ENCODE measurements around the gene FOXK1.

Gene FOXK1

GRCh38 chr7:4700577-4701235 is 18.6 kb downstream of the FOXK1 start:
- Histone ChIP-seq H3K9ac (ENCODE audit: low read length) (no peak overlapping the region), H3K27ac (ENCODE audit: low read depth, low read length) (no peak overlapping the region), H3K4me3 (ENCODE audit: low read depth, low read length) (no peak overlapping the region), H3K9me3 (ENCODE audit: control insufficient read depth, insufficient read depth, low read depth, low read length) (no peaks in the 10 kb centered on the region), H3K4me1 (ENCODE audit: control insufficient read depth, insufficient read depth, low read length) (peaks cover 20% of the 10 kb centered on the region), H3K36me3 (ENCODE audit: control insufficient read depth, insufficient read depth, low read length) (no peaks in the 10 kb centered on the region), H3K27me3 (ENCODE audit: control insufficient read depth, insufficient read depth, low read length) (peaks cover 17% of the 10 kb centered on the region)

GRCh38 chr7:4702961-4703512 is 20.9 kb downstream of the FOXK1 start:
- Histone ChIP-seq H3K36me3 (ENCODE audit: control insufficient read depth, insufficient read depth, low read length) (no peaks in the 10 kb centered on the region), H3K9ac (ENCODE audit: low read length) (peak overlapping the region; percentile 61), H3K4me3 (ENCODE audit: low read depth, low read length) (peak overlapping the region; percentile 21; the same call in 1 of the 2 replicates)

GRCh38 chr7:4703532-4703931 is 21.4 kb downstream of the FOXK1 start:
- H3K9me3 ChIP-seq (ENCODE audit: control insufficient read depth, insufficient read depth, low read depth, low read length), result no peaks in the 10 kb centered on the region
- H3K4me3 ChIP-seq (ENCODE audit: low read depth, low read length), result no peak overlapping the region
- peaks cover 45% of the 10 kb centered on the region for H3K4me1 ChIP-seq (ENCODE audit: control insufficient read depth, insufficient read depth, low read length)
- no peaks in the 10 kb centered on the region for H3K36me3 ChIP-seq (ENCODE audit: control insufficient read depth, insufficient read depth, low read length)
- no peak overlapping the region for H3K27ac ChIP-seq (ENCODE audit: low read depth, low read length)
- no peak overlapping the region for H3K9ac ChIP-seq (ENCODE audit: low read length)
- H3K27me3 ChIP-seq (ENCODE audit: control insufficient read depth, insufficient read depth, low read length), result peaks cover 27% of the 10 kb centered on the region

More at GRCh38 chr7:4702961-4703512, 20.9 kb downstream of the FOXK1 start:
- Histone ChIP-seq H3K9me3 (ENCODE audit: control insufficient read depth, insufficient read depth, low read depth, low read length) (no peaks in the 10 kb centered on the region), H3K4me1 (ENCODE audit: control insufficient read depth, insufficient read depth, low read length) (peaks cover 40% of the 10 kb centered on the region), H3K27me3 (ENCODE audit: control insufficient read depth, insufficient read depth, low read length) (peaks cover 24% of the 10 kb centered on the region), H3K27ac (ENCODE audit: low read depth, low read length) (no peak overlapping the region)

- H3K9ac ChIP-seq (ENCODE audit: low read length), result peak overlapping the region; percentile 91
- H3K4me3 ChIP-seq (ENCODE audit: low read depth, low read length), result peak overlapping the region; percentile 69
- peaks cover 58% of the 10 kb centered on the region for H3K27me3 ChIP-seq (ENCODE audit: control insufficient read depth, insufficient read depth, low read length)
- no peaks in the 10 kb centered on the region for H3K36me3 ChIP-seq (ENCODE audit: control insufficient read depth, insufficient read depth, low read length)
- peak overlapping the region; percentile 84; the same call in 1 of the 2 replicates for H3K27ac ChIP-seq (ENCODE audit: low read depth, low read length)
- no peaks in the 10 kb centered on the region for H3K9me3 ChIP-seq (ENCODE audit: control insufficient read depth, insufficient read depth, low read depth, low read length)
- peaks cover 45% of the 10 kb centered on the region for H3K4me1 ChIP-seq (ENCODE audit: control insufficient read depth, insufficient read depth, low read length)
Observed at GRCh38 chr7:4706384-4707216, 24.5 kb downstream of the FOXK1 start.

- H3K4me3 ChIP-seq (ENCODE audit: low read depth, low read length), result peak overlapping the region; percentile 69
- peaks cover 64% of the 10 kb centered on the region for H3K27me3 ChIP-seq (ENCODE audit: control insufficient read depth, insufficient read depth, low read length)
Observed at GRCh38 chr7:4707217-4707741, 25.2 kb downstream of the FOXK1 start.

GRCh38 chr7:4707980-4708411 is 25.9 kb downstream of the FOXK1 start:
- H3K36me3 ChIP-seq (ENCODE audit: control insufficient read depth, insufficient read depth, low read length), result no peaks in the 10 kb centered on the region
- H3K9ac ChIP-seq (ENCODE audit: low read length), result peak overlapping the region; percentile 91
- peak overlapping the region; percentile 66; the same call in 1 of the 2 replicates for H3K27ac ChIP-seq (ENCODE audit: low read depth, low read length)
- H3K27me3 ChIP-seq (ENCODE audit: control insufficient read depth, insufficient read depth, low read length), result peaks cover 71% of the 10 kb centered on the region
- peaks cover 38% of the 10 kb centered on the region for H3K4me1 ChIP-seq (ENCODE audit: control insufficient read depth, insufficient read depth, low read length)
- peak overlapping the region; percentile 69 for H3K4me3 ChIP-seq (ENCODE audit: low read depth, low read length)
- no peaks in the 10 kb centered on the region for H3K9me3 ChIP-seq (ENCODE audit: control insufficient read depth, insufficient read depth, low read depth, low read length)

More at GRCh38 chr7:4707217-4707741, 25.2 kb downstream of the FOXK1 start:
- Histone ChIP-seq H3K4me1 (ENCODE audit: control insufficient read depth, insufficient read depth, low read length) (peaks cover 45% of the 10 kb centered on the region), H3K9ac (ENCODE audit: low read length) (peak overlapping the region; percentile 91), H3K27ac (ENCODE audit: low read depth, low read length) (peak overlapping the region; percentile 84; the same call in 1 of the 2 replicates), H3K36me3 (ENCODE audit: control insufficient read depth, insufficient read depth, low read length) (no peaks in the 10 kb centered on the region), H3K9me3 (ENCODE audit: control insufficient read depth, insufficient read depth, low read depth, low read length) (no peaks in the 10 kb centered on the region)

GRCh38 chr7:4709187-4709586 is 27.1 kb downstream of the FOXK1 start:
- Histone ChIP-seq H3K9me3 (ENCODE audit: control insufficient read depth, insufficient read depth, low read depth, low read length) (no peaks in the 10 kb centered on the region), H3K4me3 (ENCODE audit: low read depth, low read length) (no peak overlapping the region), H3K4me1 (ENCODE audit: control insufficient read depth, insufficient read depth, low read length) (peaks cover 35% of the 10 kb centered on the region), H3K27me3 (ENCODE audit: control insufficient read depth, insufficient read depth, low read length) (peaks cover 62% of the 10 kb centered on the region), H3K9ac (ENCODE audit: low read length) (no peak overlapping the region), H3K27ac (ENCODE audit: low read depth, low read length) (no peak overlapping the region), H3K36me3 (ENCODE audit: control insufficient read depth, insufficient read depth, low read length) (no peaks in the 10 kb centered on the region)

- Histone ChIP-seq H3K4me1 (ENCODE audit: control insufficient read depth, insufficient read depth, low read length) (peaks cover 29% of the 10 kb centered on the region), H3K27me3 (ENCODE audit: control insufficient read depth, insufficient read depth, low read length) (peaks cover 55% of the 10 kb centered on the region), H3K36me3 (ENCODE audit: control insufficient read depth, insufficient read depth, low read length) (no peaks in the 10 kb centered on the region)
Observed at GRCh38 chr7:4711093-4711492, 29.0 kb downstream of the FOXK1 start.

GRCh38 chr7:4711634-4712033 is 29.5 kb downstream of the FOXK1 start:
- H3K36me3 ChIP-seq (ENCODE audit: control insufficient read depth, insufficient read depth, low read length), result no peaks in the 10 kb centered on the region
- no peak overlapping the region for H3K4me3 ChIP-seq (ENCODE audit: low read depth, low read length)
- H3K27me3 ChIP-seq (ENCODE audit: control insufficient read depth, insufficient read depth, low read length), result peaks cover 49% of the 10 kb centered on the region
- H3K4me1 ChIP-seq (ENCODE audit: control insufficient read depth, insufficient read depth, low read length), result peaks cover 24% of the 10 kb centered on the region
- no peak overlapping the region for H3K9ac ChIP-seq (ENCODE audit: low read length)
- no peak overlapping the region for H3K27ac ChIP-seq (ENCODE audit: low read depth, low read length)
- peaks cover under 1% of the 10 kb centered on the region; the same call in 1 of the 2 replicates for H3K9me3 ChIP-seq (ENCODE audit: control insufficient read depth, insufficient read depth, low read depth, low read length)

More at GRCh38 chr7:4711093-4711492, 29.0 kb downstream of the FOXK1 start:
- Histone ChIP-seq H3K9me3 (ENCODE audit: control insufficient read depth, insufficient read depth, low read depth, low read length) (no peaks in the 10 kb centered on the region), H3K27ac (ENCODE audit: low read depth, low read length) (no peak overlapping the region), H3K4me3 (ENCODE audit: low read depth, low read length) (no peak overlapping the region), H3K9ac (ENCODE audit: low read length) (no peak overlapping the region)

- no peak overlapping the region for H3K9ac ChIP-seq (ENCODE audit: low read length)
- H3K27ac ChIP-seq (ENCODE audit: low read depth, low read length), result no peak overlapping the region
Observed at GRCh38 chr7:4712281-4713182, 30.4 kb downstream of the FOXK1 start.

More at GRCh38 chr7:4712281-4713182, 30.4 kb downstream of the FOXK1 start:
- H3K36me3 ChIP-seq (ENCODE audit: control insufficient read depth, insufficient read depth, low read length), result no peaks in the 10 kb centered on the region; the same call in 1 of the 2 replicates
- H3K27me3 ChIP-seq (ENCODE audit: control insufficient read depth, insufficient read depth, low read length), result peaks cover 49% of the 10 kb centered on the region
- H3K4me1 ChIP-seq (ENCODE audit: control insufficient read depth, insufficient read depth, low read length), result peaks cover 16% of the 10 kb centered on the region
- no peak overlapping the region for H3K4me3 ChIP-seq (ENCODE audit: low read depth, low read length)
- H3K9me3 ChIP-seq (ENCODE audit: control insufficient read depth, insufficient read depth, low read depth, low read length), result peaks cover 9% of the 10 kb centered on the region
